ENCODE data around the gene RAI2.

GRCh38 chrX:17787557-17787956, 73.5 kb downstream of the RAI2 start:
- TF ChIP-seq CTCF (conservative IDR thresholded peaks at IDR 0.05; ENCODE audit: low read depth in 2 of 2) (no peak), POLR2AphosphoS5 (IDR thresholded peaks at IDR 0.05; ENCODE audit: low read depth) (no peak), EZH2 (IDR thresholded peaks at IDR 0.05; ENCODE audit: low read depth, unreplicated experiment) (no peak), EZH2phosphoT487 (IDR thresholded peaks at IDR 0.05; ENCODE audit: unreplicated experiment) (no peak), REST (IDR thresholded peaks at IDR 0.05; ENCODE audit: unreplicated experiment) (no peak), NANOG (IDR thresholded peaks at IDR 0.05; ENCODE audit: borderline replicate concordance) (no peak), CREB1 (CRISPR knock-in tag; IDR thresholded peaks at IDR 0.05; ENCODE audit: low read depth) (no peak), ZNF331 (CRISPR knock-in tag; IDR thresholded peaks at IDR 0.05; ENCODE audit: low read depth) (no peak), ETS1 (IDR thresholded peaks at IDR 0.05) (no peak), JUNB (IDR thresholded peaks at IDR 0.05; ENCODE audit: unreplicated experiment) (no peak), ZNF462 (CRISPR knock-in tag; IDR thresholded peaks at IDR 0.05) (no peak)
